ENCODE results near the gene FBXO38. TPM values are rescaled to one million over a fixed set of nuclear protein-coding genes. Genes with fewer than 3 reads are reported as not detected.

Gene FBXO38
- total RNA-seq, 1 donor from 2014 or later: 32.9 TPM

GRCh38 chr5:148482697-148483462 lies 99.1 kb downstream of the FBXO38 start:
- peak; percentile 7 for DNase-seq (ENCODE audit: low read depth)
- H3K27me3 ChIP-seq (ENCODE audit: control insufficient read depth, insufficient read depth, low read length): peaks cover 2% of the 10 kb centered on the region
- peak; percentile 79 for TF ChIP-seq CTCF (IDR thresholded peaks at IDR 0.05; ENCODE audit: insufficient read depth, low read length, severe bottlenecking)

GRCh38 chr5:148483750-148484149 lies 100.0 kb downstream of the FBXO38 start:
- no peak for FAIRE-seq
- TF ChIP-seq CTCF (IDR thresholded peaks at IDR 0.05; ENCODE audit: insufficient read depth, low read length, severe bottlenecking): no peak
- no peak overlapping the region for H3K4me3 ChIP-seq (ENCODE audit: low read depth, low read length)
- no peak for DNase-seq (ENCODE audit: low read depth)
- no peaks in the 10 kb centered on the region for H3K36me3 ChIP-seq (ENCODE audit: control insufficient read depth, insufficient read depth, low read length)
- H3K27me3 ChIP-seq (ENCODE audit: control insufficient read depth, insufficient read depth, low read length): peaks cover 2% of the 10 kb centered on the region

More at GRCh38 chr5:148482697-148483462, 99.1 kb downstream of the FBXO38 start:
- no peaks in the 10 kb centered on the region for H3K36me3 ChIP-seq (ENCODE audit: control insufficient read depth, insufficient read depth, low read length)
- FAIRE-seq: no peak
- no peak overlapping the region for H3K4me3 ChIP-seq (ENCODE audit: low read depth, low read length)

GRCh38 chr5:148484651-148485050 lies 100.9 kb downstream of the FBXO38 start:
- Histone ChIP-seq H3K27me3 (ENCODE audit: control insufficient read depth, insufficient read depth, low read length) (peaks cover 2% of the 10 kb centered on the region), H3K4me3 (ENCODE audit: low read depth, low read length) (no peak overlapping the region), H3K36me3 (ENCODE audit: control insufficient read depth, insufficient read depth, low read length) (no peaks in the 10 kb centered on the region)
- no peak for FAIRE-seq
- DNase-seq (ENCODE audit: low read depth): peak; percentile 21
- no peak for TF ChIP-seq CTCF (IDR thresholded peaks at IDR 0.05; ENCODE audit: insufficient read depth, low read length, severe bottlenecking)

GRCh38 chr5:148486456-148486855 lies 102.7 kb downstream of the FBXO38 start:
- TF ChIP-seq CTCF (IDR thresholded peaks at IDR 0.05; ENCODE audit: insufficient read depth, low read length, severe bottlenecking): no peak
- FAIRE-seq (no peak), DNase-seq (ENCODE audit: low read depth) (no peak)
- Histone ChIP-seq H3K4me3 (ENCODE audit: low read depth, low read length) (no peak overlapping the region), H3K36me3 (ENCODE audit: control insufficient read depth, insufficient read depth, low read length) (no peaks in the 10 kb centered on the region), H3K27me3 (ENCODE audit: control insufficient read depth, insufficient read depth, low read length) (peaks cover 2% of the 10 kb centered on the region)

- DNase-seq (ENCODE audit: low read depth) (no peak), FAIRE-seq (no peak)
- Histone ChIP-seq H3K27me3 (ENCODE audit: control insufficient read depth, insufficient read depth, low read length) (no peaks in the 10 kb centered on the region), H3K36me3 (ENCODE audit: control insufficient read depth, insufficient read depth, low read length) (no peaks in the 10 kb centered on the region), H3K4me3 (ENCODE audit: low read depth, low read length) (no peak overlapping the region)
- TF ChIP-seq CTCF (IDR thresholded peaks at IDR 0.05; ENCODE audit: insufficient read depth, low read length, severe bottlenecking): no peak
Observed at GRCh38 chr5:148488757-148489156, 105.0 kb downstream of the FBXO38 start.

Measured in bronchial epithelial cell (primary cell).